Type B pancreatic cell (in vitro differentiated cells): Measurements from ENCODE around the gene MAML2. TPM values are rescaled to one million over a fixed set of nuclear protein-coding genes. Genes with fewer than 3 reads are reported as not detected.

Experiments used
- DNase-seq: peaks from one replicate; pipeline ENCODE4 v3.0.0; 2021; ENCODE audit warnings: mixed read lengths; ENCODE audit not compliant: unreplicated experiment; ENCODE audit errors: extremely low spot score
- H3K27ac Mint-ChIP-seq: 2 replicates; pipeline ENCODE4 v1.8.0; 2021; ENCODE audit warnings: mild to moderate bottlenecking, mixed read lengths
- H3K27me3 Mint-ChIP-seq: 2 replicates; pipeline ENCODE4 v1.8.0; 2021; ENCODE audit warnings: mixed read lengths
- H3K36me3 Mint-ChIP-seq: 2 replicates; pipeline ENCODE4 v1.8.0; 2021; ENCODE audit warnings: mixed read lengths
- H3K4me1 Mint-ChIP-seq: one replicate; pipeline ENCODE4 v1.8.0; 2021; ENCODE audit warnings: mixed read lengths; ENCODE audit not compliant: unreplicated experiment
- H3K4me3 Mint-ChIP-seq: 2 replicates; pipeline ENCODE4 v1.8.0; 2021; ENCODE audit warnings: mild to moderate bottlenecking, mixed read lengths
- H3K9me3 Mint-ChIP-seq: 2 replicates; pipeline ENCODE4 v1.8.0; 2021; ENCODE audit warnings: mixed read lengths
- CTCF ChIP-seq: fragments of 200-600 bp; sonication (generic); conservative IDR thresholded peaks from 2 replicates; pipeline ENCODE4 v1.5.0; 2021; ENCODE audit warnings: antibody characterized with exemption, mild to moderate bottlenecking
- total RNA-seq: library from RNA; stranded (reverse); gene quantifications from 2 replicates; pipeline ENCODE4 v1.2.1, GENCODE V29; 2021; ENCODE audit warnings: low replicate concordance

MAML2 gene
- total RNA-seq, 1 donor from 2014 or later: 20.8 TPM

- no peaks in the 10 kb centered on the region for H3K9me3 Mint-ChIP-seq
- peak overlapping the region; percentile 38 for H3K27ac Mint-ChIP-seq
- no peak for TF ChIP-seq CTCF
- H3K4me3 Mint-ChIP-seq: no peak overlapping the region
- no peak for DNase-seq
- no peaks in the 10 kb centered on the region for H3K27me3 Mint-ChIP-seq
- peaks cover 6% of the 10 kb centered on the region for H3K36me3 Mint-ChIP-seq
- H3K4me1 Mint-ChIP-seq: peaks cover 44% of the 10 kb centered on the region
Observed at GRCh38 chr11:96221244-96222070, 121.5 kb downstream of the MAML2 start.

- Mint-ChIP-seq H3K27ac (peak overlapping the region; percentile 18), H3K4me3 (peak overlapping the region; percentile 57), H3K27me3 (no peaks in the 10 kb centered on the region), H3K4me1 (peaks cover 53% of the 10 kb centered on the region), H3K9me3 (no peaks in the 10 kb centered on the region), H3K36me3 (peaks cover 6% of the 10 kb centered on the region)
- TF ChIP-seq CTCF: no peak
- DNase-seq: no peak
Observed at GRCh38 chr11:96219981-96220623, 122.9 kb downstream of the MAML2 start.

- Mint-ChIP-seq H3K27ac (peak overlapping the region; percentile 22), H3K36me3 (no peaks in the 10 kb centered on the region), H3K4me1 (peaks cover 57% of the 10 kb centered on the region), H3K4me3 (no peak overlapping the region), H3K9me3 (no peaks in the 10 kb centered on the region), H3K27me3 (no peaks in the 10 kb centered on the region)
- DNase-seq: no peak
- no peak for TF ChIP-seq CTCF
Observed at GRCh38 chr11:96218901-96219300, 124.1 kb downstream of the MAML2 start.

DNA sequence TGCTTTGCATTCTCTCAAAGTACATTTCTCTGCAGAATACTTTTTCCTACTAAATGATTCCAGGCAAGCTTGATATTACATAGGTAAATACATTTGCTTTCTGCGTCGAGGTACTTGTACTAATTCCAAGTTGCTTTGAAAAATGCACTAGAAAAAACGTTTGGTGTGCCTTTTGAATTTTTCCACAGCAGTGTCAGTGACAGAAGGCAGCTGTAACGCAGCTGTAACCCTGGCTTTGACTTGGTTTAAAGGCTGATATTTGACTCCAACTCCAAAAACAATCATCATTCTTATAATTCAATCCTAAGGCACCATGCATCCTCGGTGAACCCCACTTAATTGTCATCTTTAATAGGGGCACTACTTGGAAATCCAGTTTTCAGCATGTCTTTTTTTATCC is 125.0 kb downstream of the MAML2 start:
- Mint-ChIP-seq H3K27ac (no peak overlapping the region), H3K36me3 (no peaks in the 10 kb centered on the region), H3K4me1 (peaks cover 61% of the 10 kb centered on the region), H3K9me3 (no peaks in the 10 kb centered on the region), H3K27me3 (no peaks in the 10 kb centered on the region), H3K4me3 (no peak overlapping the region)
- TF ChIP-seq CTCF: no peak
- no peak for DNase-seq

DNA sequence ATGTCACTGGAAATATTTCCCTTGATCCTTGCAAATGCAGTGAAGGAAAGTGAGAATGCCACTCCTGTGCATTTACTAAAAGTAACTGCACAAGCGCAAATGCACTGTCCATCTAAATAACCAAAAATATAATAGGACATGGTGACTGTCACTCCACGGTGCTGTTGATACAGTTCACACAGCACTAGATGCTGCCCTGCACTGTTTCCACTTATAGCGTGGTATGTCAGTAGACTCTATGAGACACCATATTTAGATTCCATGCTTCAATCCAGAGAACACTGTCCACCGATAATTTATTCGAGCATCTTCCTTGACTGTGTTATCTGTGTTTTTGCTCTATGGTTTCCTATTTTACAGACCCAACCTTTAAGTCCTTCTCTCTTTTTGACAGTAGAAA is 125.8 kb downstream of the MAML2 start:
- H3K4me1 Mint-ChIP-seq: peaks cover 65% of the 10 kb centered on the region
- H3K36me3 Mint-ChIP-seq: peaks cover 3% of the 10 kb centered on the region
- peaks cover 4% of the 10 kb centered on the region for H3K9me3 Mint-ChIP-seq
- no peak for DNase-seq
- no peak for TF ChIP-seq CTCF
- H3K27me3 Mint-ChIP-seq: no peaks in the 10 kb centered on the region
- H3K4me3 Mint-ChIP-seq: no peak overlapping the region
- H3K27ac Mint-ChIP-seq: no peak overlapping the region
